ENCODE results near the gene HMSD. TPM values are rescaled to one million over a fixed set of nuclear protein-coding genes. Genes with fewer than 3 reads are reported as not detected.

The HMSD gene
- total RNA-seq, 1 donor from 2014 or later = 25.0 TPM

- peaks cover 26% of the 10 kb centered on the region for H3K36me3 Mint-ChIP-seq (ENCODE audit: low read depth)
- DNase-seq = peak; percentile 41
- H3K27me3 Mint-ChIP-seq = no peaks in the 10 kb centered on the region
- no peaks in the 10 kb centered on the region for H3K9me3 Mint-ChIP-seq
- H3K4me3 Mint-ChIP-seq = no peak overlapping the region
- intact Hi-C loops (cut with micrococcal nuclease) = no loop called here
- no peaks in the 10 kb centered on the region for H3K4me1 Mint-ChIP-seq
- no peak overlapping the region for H3K27ac Mint-ChIP-seq
Observed at GRCh38 chr18:63986885-63987284, 37.8 kb downstream of the HMSD start.

- Mint-ChIP-seq H3K4me3 (no peak overlapping the region), H3K9me3 (no peaks in the 10 kb centered on the region), H3K36me3 (ENCODE audit: low read depth) (peaks cover 22% of the 10 kb centered on the region), H3K4me1 (no peaks in the 10 kb centered on the region), H3K27ac (no peak overlapping the region), H3K27me3 (no peaks in the 10 kb centered on the region)
- DNase-seq = peak; percentile 37
- intact Hi-C loops (cut with micrococcal nuclease) = no loop called here
Observed at GRCh38 chr18:63987743-63988142, 38.6 kb downstream of the HMSD start.

DNA sequence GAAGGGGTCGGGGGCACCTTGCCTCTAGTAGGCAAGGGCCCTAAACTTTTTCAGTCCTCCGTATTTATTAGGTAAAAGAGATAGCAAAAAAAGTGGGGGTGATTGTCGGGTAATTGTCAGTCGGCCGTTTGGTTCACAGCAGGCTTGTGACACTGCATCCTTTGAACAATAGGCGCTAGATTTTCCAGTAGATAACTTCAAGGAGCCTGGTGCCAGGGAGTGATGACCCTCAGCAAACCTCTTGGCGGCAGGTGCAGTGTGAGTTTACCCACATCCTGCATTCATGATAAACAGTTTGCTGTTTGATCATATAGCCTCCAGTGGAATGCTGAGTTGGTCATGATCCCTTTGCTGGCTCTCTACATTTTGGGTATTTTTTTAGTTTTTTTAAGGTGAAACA, 43.6 kb downstream of the HMSD start:
- H3K4me3 Mint-ChIP-seq = no peak overlapping the region
- H3K27me3 Mint-ChIP-seq = no peaks in the 10 kb centered on the region
- intact Hi-C loops (cut with micrococcal nuclease) = loop anchor here (5.0 kb wide), 1 partner anchor 475 kb away; no protein-coding TSS in a partner anchor
- peaks cover 10% of the 10 kb centered on the region for H3K36me3 Mint-ChIP-seq (ENCODE audit: low read depth)
- H3K27ac Mint-ChIP-seq = no peak overlapping the region
- peak; percentile 48 for DNase-seq
- peaks cover 4% of the 10 kb centered on the region for H3K9me3 Mint-ChIP-seq
- H3K4me1 Mint-ChIP-seq = no peaks in the 10 kb centered on the region

DNA sequence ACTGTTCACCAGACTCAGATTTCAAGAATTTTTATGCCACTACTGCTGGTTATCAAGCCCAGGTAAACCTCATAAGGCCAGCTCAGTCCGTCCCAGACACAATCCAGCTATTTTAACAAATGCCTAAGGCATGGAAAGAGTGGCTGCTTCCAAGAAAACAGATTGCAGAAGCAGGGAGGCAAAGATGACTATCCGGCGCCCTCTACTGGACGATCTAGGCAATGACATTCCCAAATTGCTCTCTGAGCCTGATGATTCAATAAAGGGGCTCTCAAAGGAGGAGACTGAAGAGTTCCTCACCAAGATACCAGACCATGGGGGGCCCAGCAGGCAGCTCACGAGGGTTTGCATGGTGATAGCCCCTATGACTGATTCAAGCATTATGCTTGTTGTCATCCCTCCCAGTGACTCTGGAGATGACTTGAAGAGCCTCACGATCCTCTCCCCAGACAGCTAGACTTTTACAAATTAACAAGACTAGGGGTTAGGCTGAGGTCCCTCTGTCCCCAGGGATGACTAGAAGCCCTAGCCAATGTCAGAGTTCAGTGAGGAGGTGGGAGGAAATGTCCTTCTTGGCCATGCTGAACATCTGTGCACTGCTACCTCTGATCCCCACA, 45.8 kb downstream of the HMSD start:
- no peaks in the 10 kb centered on the region for H3K27me3 Mint-ChIP-seq
- H3K4me1 Mint-ChIP-seq = no peaks in the 10 kb centered on the region
- H3K4me3 Mint-ChIP-seq = no peak overlapping the region
- no peak overlapping the region for H3K27ac Mint-ChIP-seq
- peaks cover 4% of the 10 kb centered on the region for H3K9me3 Mint-ChIP-seq
- intact Hi-C loops (cut with micrococcal nuclease) = loop anchor here (1.0 to 5.0 kb wide), 4 partner anchors 24 to 478 kb away; partner anchors contain the start of gene SERPINB8
- peaks cover 6% of the 10 kb centered on the region for H3K36me3 Mint-ChIP-seq (ENCODE audit: low read depth)
- DNase-seq = peak; percentile 79

GRCh38 chr18:63997041-63997440, 47.9 kb downstream of the HMSD start:
- H3K4me1 Mint-ChIP-seq = no peaks in the 10 kb centered on the region
- no peak overlapping the region for H3K4me3 Mint-ChIP-seq
- peaks cover 6% of the 10 kb centered on the region for H3K36me3 Mint-ChIP-seq (ENCODE audit: low read depth)
- no peaks in the 10 kb centered on the region for H3K27me3 Mint-ChIP-seq
- DNase-seq = no peak
- no peak overlapping the region for H3K27ac Mint-ChIP-seq
- H3K9me3 Mint-ChIP-seq = peaks cover 4% of the 10 kb centered on the region
- intact Hi-C loops (cut with micrococcal nuclease) = loop anchor here (5.0 kb wide), 1 partner anchor 105 kb away; no protein-coding TSS in a partner anchor

- no peak overlapping the region for H3K4me3 Mint-ChIP-seq
- H3K9me3 Mint-ChIP-seq = peaks cover 4% of the 10 kb centered on the region
- intact Hi-C loops (cut with micrococcal nuclease) = loop anchor here (5.0 kb wide), 1 partner anchor 105 kb away; no protein-coding TSS in a partner anchor
- DNase-seq = no peak
- H3K27ac Mint-ChIP-seq = no peak overlapping the region
- H3K4me1 Mint-ChIP-seq = no peaks in the 10 kb centered on the region
- H3K36me3 Mint-ChIP-seq (ENCODE audit: low read depth) = peaks cover 3% of the 10 kb centered on the region
- H3K27me3 Mint-ChIP-seq = no peaks in the 10 kb centered on the region
Observed at GRCh38 chr18:63997606-63998005, 48.5 kb downstream of the HMSD start.

DNA sequence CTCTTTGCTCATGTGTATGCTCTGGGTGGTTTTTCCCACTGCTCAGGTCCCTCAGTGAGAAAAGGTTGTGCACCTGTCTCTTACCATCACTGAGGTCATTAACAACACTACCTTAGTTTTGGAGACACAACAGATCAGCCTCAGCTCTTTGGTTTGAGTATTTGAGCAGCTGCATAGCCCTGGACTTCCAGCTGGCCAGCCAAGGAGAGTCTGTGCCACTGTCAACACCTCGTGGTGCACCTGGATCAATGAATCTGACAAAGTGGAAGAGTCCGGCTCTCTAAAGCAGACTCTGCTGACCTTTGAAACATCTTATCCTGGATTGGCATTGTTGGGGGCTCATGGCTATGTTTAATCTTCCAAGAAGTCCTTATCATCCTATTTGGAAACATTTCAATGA, 50.8 kb downstream of the HMSD start:
- Mint-ChIP-seq H3K4me3 (no peak overlapping the region), H3K4me1 (no peaks in the 10 kb centered on the region), H3K36me3 (ENCODE audit: low read depth) (no peaks in the 10 kb centered on the region), H3K27ac (no peak overlapping the region), H3K27me3 (no peaks in the 10 kb centered on the region), H3K9me3 (peaks cover 4% of the 10 kb centered on the region)
- intact Hi-C loops (cut with micrococcal nuclease) = loop anchor here (5.0 kb wide), 1 partner anchor 108 kb away; no protein-coding TSS in a partner anchor
- no peak for DNase-seq

DNA sequence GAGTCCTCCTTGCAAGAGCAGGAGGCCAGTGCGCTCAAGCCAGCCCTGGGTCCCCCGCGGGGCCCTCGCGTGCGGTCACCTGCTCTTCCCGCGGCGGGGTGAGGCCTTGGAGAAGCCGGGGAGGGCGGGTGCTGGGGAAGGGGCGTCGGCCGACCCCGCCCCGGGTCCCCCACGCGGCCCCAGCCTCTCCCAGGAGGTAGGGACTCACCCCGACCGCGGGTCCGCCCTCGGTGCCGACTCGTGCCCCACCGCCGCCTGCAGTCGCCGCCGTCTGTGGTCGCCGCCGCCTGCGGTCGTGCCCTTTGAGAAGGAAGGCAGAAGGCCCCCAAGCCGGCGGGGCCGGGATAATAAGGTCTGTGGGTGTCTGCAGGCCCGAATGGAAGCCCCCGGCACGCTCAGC, 53.5 kb downstream of the HMSD start:
- no peaks in the 10 kb centered on the region for H3K36me3 Mint-ChIP-seq (ENCODE audit: low read depth)
- H3K4me1 Mint-ChIP-seq = no peaks in the 10 kb centered on the region
- H3K9me3 Mint-ChIP-seq = no peaks in the 10 kb centered on the region
- no peak for DNase-seq
- no peak overlapping the region for H3K4me3 Mint-ChIP-seq
- no peak overlapping the region for H3K27ac Mint-ChIP-seq
- intact Hi-C loops (cut with micrococcal nuclease) = no loop called here
- peaks cover 5% of the 10 kb centered on the region for H3K27me3 Mint-ChIP-seq

GRCh38 chr18:64009305-64009704, 60.2 kb downstream of the HMSD start:
- Mint-ChIP-seq H3K36me3 (ENCODE audit: low read depth) (no peaks in the 10 kb centered on the region), H3K9me3 (no peaks in the 10 kb centered on the region), H3K4me1 (no peaks in the 10 kb centered on the region), H3K4me3 (no peak overlapping the region), H3K27me3 (peaks cover 9% of the 10 kb centered on the region), H3K27ac (no peak overlapping the region)
- no peak for DNase-seq
- intact Hi-C loops (cut with micrococcal nuclease) = no loop called here

Other genes starting within 250 kb of the HMSD start
- not detected in 2 replicates for gene SERPINB11, start 246.3 kb upstream of the HMSD start, total RNA-seq
- gene SERPINB7, start 173.9 kb upstream of the HMSD start, total RNA-seq = not detected in 2 replicates
- not detected in 2 replicates for gene SERPINB2, start 61.6 kb upstream of the HMSD start, total RNA-seq
- gene SERPINB10, start 41.3 kb upstream of the HMSD start, total RNA-seq = not detected in 2 replicates
- 22.0 and 25.5 TPM in 2 replicates for gene SERPINB8, start 20.8 kb downstream of the HMSD start, total RNA-seq
- gene LINC00305, start 199.8 kb downstream of the HMSD start, total RNA-seq = not detected in 2 replicates